ENCODE data around the gene ANXA5.

DNA sequence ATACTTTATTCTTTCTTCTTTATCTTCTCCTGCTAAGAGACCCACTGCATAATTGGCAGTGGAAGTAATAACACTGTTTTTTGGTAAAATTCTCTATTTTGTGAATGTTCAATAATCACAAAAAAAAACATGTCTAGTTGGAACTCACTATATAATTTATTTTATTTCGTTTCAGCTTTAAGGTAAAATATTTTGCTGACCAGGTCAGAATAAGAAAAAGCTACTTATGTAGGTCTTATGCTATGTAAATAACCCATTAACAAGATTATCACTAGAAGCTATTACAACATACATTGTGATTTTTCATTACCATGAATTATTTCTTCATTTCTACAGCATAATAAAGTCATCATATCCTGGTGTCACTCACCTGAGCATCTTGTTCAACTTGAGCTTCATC, 19.3 kb downstream of the ANXA5 start:
- TF ChIP-seq, protein P1, sequence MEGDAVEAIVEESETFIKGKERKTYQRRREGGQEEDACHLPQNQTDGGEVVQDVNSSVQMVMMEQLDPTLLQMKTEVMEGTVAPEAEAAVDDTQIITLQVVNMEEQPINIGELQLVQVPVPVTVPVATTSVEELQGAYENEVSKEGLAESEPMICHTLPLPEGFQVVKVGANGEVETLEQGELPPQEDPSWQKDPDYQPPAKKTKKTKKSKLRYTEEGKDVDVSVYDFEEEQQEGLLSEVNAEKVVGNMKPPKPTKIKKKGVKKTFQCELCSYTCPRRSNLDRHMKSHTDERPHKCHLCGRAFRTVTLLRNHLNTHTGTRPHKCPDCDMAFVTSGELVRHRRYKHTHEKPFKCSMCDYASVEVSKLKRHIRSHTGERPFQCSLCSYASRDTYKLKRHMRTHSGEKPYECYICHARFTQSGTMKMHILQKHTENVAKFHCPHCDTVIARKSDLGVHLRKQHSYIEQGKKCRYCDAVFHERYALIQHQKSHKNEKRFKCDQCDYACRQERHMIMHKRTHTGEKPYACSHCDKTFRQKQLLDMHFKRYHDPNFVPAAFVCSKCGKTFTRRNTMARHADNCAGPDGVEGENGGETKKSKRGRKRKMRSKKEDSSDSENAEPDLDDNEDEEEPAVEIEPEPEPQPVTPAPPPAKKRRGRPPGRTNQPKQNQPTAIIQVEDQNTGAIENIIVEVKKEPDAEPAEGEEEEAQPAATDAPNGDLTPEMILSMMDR (conservative IDR thresholded peaks at IDR 0.05 in 1 of 2, IDR thresholded peaks at IDR 0.05 in 1 of 2; ENCODE audit: low read depth in 1 of 2, low read length in 2 of 2): no peak
- no peak for TF ChIP-seq EZH2 (IDR thresholded peaks at IDR 0.05; ENCODE audit: low read length, missing control alignments)
